Fibroblast of villous mesenchyme (primary cell): ENCODE data around the gene LSR. TPM values are rescaled to one million over a fixed set of nuclear protein-coding genes. Genes with fewer than 3 reads are reported as not detected.

Experiments used
- DNase-seq: peaks from one replicate; pipeline ENCODE4 v3.0.0-alpha.2; 2010; ENCODE audit warnings: low read depth
- H3K4me3 ChIP-seq: 2 replicates; pipeline ENCODE4 v1.5.1; 2011; ENCODE audit warnings: low read depth, mild to moderate bottlenecking, low read length
- total RNA-seq: library from RNA; depleted of rRNA; stranded (reverse); fragments of >200 nt; gene quantifications from 2 replicates; pipeline ENCODE4 v1.2.3, GENCODE V29; 2012
- TF ChIP-seq, protein P1 (sequence below): IDR thresholded peaks from 2 replicates; pipeline ENCODE4 v1.5.1; 2012; ENCODE audit warnings: low read depth, mild to moderate bottlenecking, low read length; ENCODE audit not compliant: insufficient read depth

The LSR gene
- total RNA-seq, 1 donor: 0.86 TPM

GRCh38 chr19:35213663-35214632 lies 34.9 kb upstream of the LSR start:
- no peak overlapping the region for H3K4me3 ChIP-seq
- TF ChIP-seq, protein P1, sequence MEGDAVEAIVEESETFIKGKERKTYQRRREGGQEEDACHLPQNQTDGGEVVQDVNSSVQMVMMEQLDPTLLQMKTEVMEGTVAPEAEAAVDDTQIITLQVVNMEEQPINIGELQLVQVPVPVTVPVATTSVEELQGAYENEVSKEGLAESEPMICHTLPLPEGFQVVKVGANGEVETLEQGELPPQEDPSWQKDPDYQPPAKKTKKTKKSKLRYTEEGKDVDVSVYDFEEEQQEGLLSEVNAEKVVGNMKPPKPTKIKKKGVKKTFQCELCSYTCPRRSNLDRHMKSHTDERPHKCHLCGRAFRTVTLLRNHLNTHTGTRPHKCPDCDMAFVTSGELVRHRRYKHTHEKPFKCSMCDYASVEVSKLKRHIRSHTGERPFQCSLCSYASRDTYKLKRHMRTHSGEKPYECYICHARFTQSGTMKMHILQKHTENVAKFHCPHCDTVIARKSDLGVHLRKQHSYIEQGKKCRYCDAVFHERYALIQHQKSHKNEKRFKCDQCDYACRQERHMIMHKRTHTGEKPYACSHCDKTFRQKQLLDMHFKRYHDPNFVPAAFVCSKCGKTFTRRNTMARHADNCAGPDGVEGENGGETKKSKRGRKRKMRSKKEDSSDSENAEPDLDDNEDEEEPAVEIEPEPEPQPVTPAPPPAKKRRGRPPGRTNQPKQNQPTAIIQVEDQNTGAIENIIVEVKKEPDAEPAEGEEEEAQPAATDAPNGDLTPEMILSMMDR: no peak
- DNase-seq: peak; percentile 63

- DNase-seq: no peak
- TF ChIP-seq, protein P1: no peak
- H3K4me3 ChIP-seq: no peak overlapping the region
These were observed 33.9 kb upstream of the LSR start for GRCh38 chr19:35214766-35215422.

DNA sequence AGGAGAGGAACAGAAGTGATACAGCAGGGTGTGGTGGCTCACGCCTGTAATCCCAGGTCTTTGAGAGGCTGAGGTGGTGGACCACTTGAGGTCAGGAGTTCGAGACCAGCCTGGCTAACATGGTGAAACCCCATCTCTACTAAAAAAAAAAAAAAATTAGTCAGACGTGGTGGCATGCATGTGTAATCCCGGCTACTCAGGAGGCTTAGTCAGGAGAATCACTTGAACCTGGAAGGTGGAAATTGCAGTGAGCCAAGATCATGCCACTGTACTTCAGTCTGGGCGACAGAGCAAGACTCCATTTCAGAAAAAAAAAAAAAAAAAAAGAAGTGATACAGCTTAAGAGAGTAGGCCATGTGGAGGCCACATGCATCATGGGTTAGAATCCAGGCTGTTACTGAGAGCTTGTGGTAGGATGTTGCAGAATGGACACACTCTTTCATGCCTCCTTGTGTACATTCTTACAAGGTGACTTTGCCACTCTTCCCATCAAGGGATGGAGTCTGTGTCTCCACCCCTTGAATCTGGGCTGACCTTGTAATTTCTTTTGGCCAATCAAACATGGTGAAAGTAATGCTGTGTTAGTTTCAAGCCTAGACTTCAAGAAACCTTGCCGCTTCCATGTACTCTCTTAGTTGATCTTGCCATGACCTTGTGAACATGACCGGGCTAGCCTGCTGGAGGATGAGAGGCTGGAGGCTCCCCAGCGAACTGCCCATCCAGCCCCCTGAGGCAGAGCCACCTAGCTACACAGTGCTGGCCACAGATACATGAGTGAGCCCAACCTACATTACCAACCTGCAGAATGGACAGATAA lies 32.6 kb upstream of the LSR start:
- TF ChIP-seq, protein P1: no peak
- H3K4me3 ChIP-seq: no peak overlapping the region
- DNase-seq: peak; percentile 37

DNA sequence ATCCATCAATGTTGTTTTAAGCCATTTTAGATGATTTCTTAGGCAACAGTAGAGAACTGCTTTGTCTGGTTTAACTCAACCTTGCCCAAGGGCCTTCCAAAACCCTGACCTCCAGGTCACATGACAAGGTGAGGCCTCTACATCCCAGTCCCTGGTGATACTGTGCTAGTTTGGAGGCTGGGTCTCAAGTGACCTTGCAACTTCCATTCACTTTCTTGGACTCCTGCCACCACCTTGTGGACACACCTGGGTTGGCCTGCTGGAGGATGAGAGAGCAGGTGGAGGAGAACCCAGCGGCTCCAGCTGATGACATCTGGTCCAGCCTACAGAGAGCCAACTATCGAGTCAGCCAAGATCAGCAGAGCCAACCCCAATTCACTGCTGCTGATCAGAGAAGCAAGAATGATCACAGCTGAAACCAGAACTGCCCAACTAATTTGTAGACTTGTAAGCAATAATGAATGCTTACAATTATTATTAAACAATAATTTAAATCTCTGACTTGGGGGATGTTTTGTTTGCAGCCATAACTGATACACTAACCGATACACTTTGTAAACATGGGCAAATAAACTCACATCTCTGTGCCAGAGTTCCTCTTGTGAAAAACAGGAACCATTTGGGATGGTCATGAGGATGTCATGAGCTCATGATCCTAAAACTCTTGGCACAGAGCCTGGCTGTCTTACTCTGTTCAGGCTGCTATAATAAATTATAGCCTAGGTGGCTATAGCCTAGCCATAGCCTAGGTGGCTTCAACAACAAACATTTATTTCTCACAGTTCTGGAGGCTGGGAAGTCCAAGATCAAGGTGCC lies 31.8 kb upstream of the LSR start:
- no peak overlapping the region for H3K4me3 ChIP-seq
- DNase-seq: no peak
- TF ChIP-seq, protein P1: no peak

GRCh38 chr19:35217649-35217990 lies 31.2 kb upstream of the LSR start:
- H3K4me3 ChIP-seq: no peak overlapping the region
- TF ChIP-seq, protein P1: no peak
- DNase-seq: no peak

- DNase-seq: no peak
- H3K4me3 ChIP-seq: no peak overlapping the region
- TF ChIP-seq, protein P1: no peak
These were observed 29.8 kb upstream of the LSR start for GRCh38 chr19:35219008-35219407.
